ENCODE results near the gene IFI30. TPM values are rescaled to one million over a fixed set of nuclear protein-coding genes. Genes with fewer than 3 reads are reported as not detected.

IFI30 gene
- total and polyA plus RNA-seq, 4 donors, result 60.2 to 130 (median 109) TPM

GRCh38 chr19:18143902-18144301, 29.7 kb upstream of the IFI30 start:
- no peak for DNase-seq (ENCODE audit: low spot score)
- no peak overlapping the region for H3K27ac ChIP-seq (ENCODE audit: low read depth in 1 of 2, low read length in 2 of 2)
- no peak for TF ChIP-seq FOXA1 (IDR thresholded peaks at IDR 0.05)
- no peak for TF ChIP-seq ZBTB33 (IDR thresholded peaks at IDR 0.05)
- TF ChIP-seq MAX (IDR thresholded peaks at IDR 0.05), result no peak
- TF ChIP-seq SP1 (IDR thresholded peaks at IDR 0.05), result no peak
- no peak for TF ChIP-seq NR2F2 (IDR thresholded peaks at IDR 0.05)
- TF ChIP-seq ATF3 (IDR thresholded peaks at IDR 0.05), result no peak
- TF ChIP-seq RXRA (IDR thresholded peaks at IDR 0.05), result no peak
- TF ChIP-seq GABPA (IDR thresholded peaks at IDR 0.05 in 1 of 2, conservative IDR thresholded peaks at IDR 0.05 in 1 of 2), result no peak
- no peak for TF ChIP-seq EGR1 (IDR thresholded peaks at IDR 0.05; ENCODE audit: low read depth in 2 of 2)
- TF ChIP-seq FOXA2 (IDR thresholded peaks at IDR 0.05), result no peak
- TF ChIP-seq RAD21 (IDR thresholded peaks at IDR 0.05), result no peak
- no peak for TF ChIP-seq CTCF (IDR thresholded peaks at IDR 0.05; ENCODE audit: low read depth, low read length, missing input control)
- TF ChIP-seq YY1 (IDR thresholded peaks at IDR 0.05), result no peak
- TF ChIP-seq HNF4A (conservative IDR thresholded peaks at IDR 0.05), result no peak
- TF ChIP-seq JUND (IDR thresholded peaks at IDR 0.05), result no peak
- TF ChIP-seq HNF4G (IDR thresholded peaks at IDR 0.05), result no peak
- no peak for TF ChIP-seq TAF1 (conservative IDR thresholded peaks at IDR 0.05)
- no peak for TF ChIP-seq REST (IDR thresholded peaks at IDR 0.05)
- peaks cover 24 to 52% (median 38%) of the 10 kb centered on the region in 4 donors for H3K36me3 ChIP-seq (ENCODE audit: control insufficient read depth in 4 of 4, insufficient read depth in 3 of 4, low read depth in 1 of 4, low read length in 3 of 4)
- H3K4me1 ChIP-seq (ENCODE audit: control insufficient read depth in 4 of 4, insufficient read depth in 4 of 4, low read length in 3 of 4), result peaks cover 0 to 5% (median 3%) of the 10 kb centered on the region in 4 donors
- no peak overlapping the region for H3K4me3 ChIP-seq (ENCODE audit: low read depth in 1 of 3, low read length in 3 of 3)
- H3K27me3 ChIP-seq (ENCODE audit: control insufficient read depth in 4 of 4, insufficient read depth in 4 of 4, low read length in 3 of 4), result no peaks in the 10 kb centered on the region
- H3K9ac ChIP-seq (ENCODE audit: low read depth in 1 of 2, low read length in 2 of 2), result no peak overlapping the region
- H3K9me3 ChIP-seq (ENCODE audit: control insufficient read depth in 4 of 4, low read length in 3 of 4), result no peaks in the 10 kb centered on the region
- WGBS, result 96% methylated on average over 3 of the region's 3 CpGs
